Esophagus squamous epithelium (tissue), 5 donors: ENCODE data around the gene PLA1A. TPM values are rescaled to one million over a fixed set of nuclear protein-coding genes. Genes with fewer than 3 reads are reported as not detected.
"Not testable (repeated sequence)": the region's sequence is repeated elsewhere in the genome, so short reads cannot be mapped to it uniquely, and the experiment has no call there.

Source experiments
- DNase-seq: peaks from one replicate; lab custom pipeline; 2025; lab: John Stamatoyannopoulos, UW
- H3K27ac ChIP-seq, 4 donors: fragments of 200-600 bp; sonication (generic); one replicate each; pipeline ENCODE4 v1.5.1; 2016 to 2019; ENCODE audit warnings: mild to moderate bottlenecking in 1 of 4
- H3K27me3 ChIP-seq, 4 donors: fragments of 200-600 bp; sonication (generic); 1 replicate in 3 of 4; 2 replicates in 1 of 4; pipeline versions ENCODE4 v1.5.1 to v1.6.0; 2017 to 2021; ENCODE audit warnings: antibody characterized with exemption in 1 of 4
- H3K36me3 ChIP-seq, 3 donors: fragments of 200-600 bp; sonication (generic); one replicate each; pipeline ENCODE4 v1.5.1; 2016 to 2019
- H3K4me1 ChIP-seq, 3 donors: fragments of 200-600 bp; sonication (generic); one replicate each; pipeline ENCODE4 v1.5.1; 2017 to 2019
- H3K4me3 ChIP-seq, 4 donors: fragments of 200-600 bp; sonication (generic); 1 replicate in 3 of 4; 2 replicates in 1 of 4; pipeline ENCODE4 v1.5.1; 2016 to 2019; ENCODE audit warnings: mild to moderate bottlenecking in 2 of 4, moderate library complexity in 1 of 4
- H3K9me3 ChIP-seq, 3 donors: fragments of 200-600 bp; sonication (generic); one replicate each; pipeline ENCODE4 v1.5.1; 2016 to 2019
- CTCF ChIP-seq, 6 experiments: fragments of 450-650 bp in 4 of 6; fragments of 200-600 bp in 2 of 6; sonication (generic) in 2 of 6; IDR thresholded peaks; one replicate each; pipeline ENCODE4 v1.5.1; 2016 to 2019; ENCODE audit warnings: antibody characterized with exemption in 6 of 6, mild to moderate bottlenecking in 4 of 6, moderate library complexity in 4 of 6
- POLR2A ChIP-seq, 4 donors: fragments of 450-650 bp; IDR thresholded peaks; one replicate each; pipeline ENCODE4 v1.6.1; 2017; ENCODE audit warnings: antibody characterized with exemption in 4 of 4, mild to moderate bottlenecking in 4 of 4, moderate library complexity in 3 of 4
- WGBS, 2 donors: methylation state at CpG; one replicate each; pipeline ENCODE4 v1.1.5; 2018; 5-methylcytosine and 5-hydroxymethylcytosine counted together
- intact Hi-C: fragments of 100-400 bp; cut with DNase I; formaldehyde crosslinking; loops from one replicate; pipeline ENCODE4 v1.15.0; 2022
- total RNA-seq, 4 donors: library from RNA; depleted of rRNA; stranded (reverse); fragments of >200 nt; gene quantifications; one replicate each; pipeline ENCODE4 v1.1.0, GENCODE V29; 2016
- donor health status: DM: yes; HTN: yes; CAD: no.

PLA1A gene
- total RNA-seq, result 1 to 10 TPM in 1 of 4 donors, under 1 TPM in 2, not detected in 1; 0.41 to 1.5 (median 0.79) TPM

- intact Hi-C loops, result no loop called here
- TF ChIP-seq POLR2A (IDR thresholded peaks at IDR 0.05) (no peak), CTCF (IDR thresholded peaks at IDR 0.05) (no peak)
- Histone ChIP-seq H3K4me1 (peaks cover 0 to 15% (median 6%) of the 10 kb centered on the region in 3 donors), H3K36me3 (no peaks in the 10 kb centered on the region), H3K4me3 (no peak within 1 kb of the TSS), H3K27ac (peak within 1 kb of the TSS in 3 of 4 donors; percentile 24 to 59 (median 51)), H3K27me3 (no peaks in the 10 kb centered on the region), H3K9me3 (no peaks in the 10 kb centered on the region)
- WGBS, 2 donors, result 47 to 48% methylated on average over 6 to 7 of the region's 7 CpGs
- DNase-seq, result no peak
These were observed at the start of gene PLA1A for GRCh38 chr3:119597548-119598288. PLA1A (plus strand) TSS chr3:119597885; CDS start chr3:119597914, 29 bp downstream.

- TF ChIP-seq POLR2A (IDR thresholded peaks at IDR 0.05), result no peak
- no peak for TF ChIP-seq CTCF (IDR thresholded peaks at IDR 0.05)
- H3K4me3 ChIP-seq, result no peak overlapping the region
- no peak for DNase-seq
- intact Hi-C loops, result no loop called here
- H3K27ac ChIP-seq, result no peak overlapping the region
- no peaks in the 10 kb centered on the region for H3K27me3 ChIP-seq
- H3K36me3 ChIP-seq, result no peaks in the 10 kb centered on the region
- H3K9me3 ChIP-seq, result no peaks in the 10 kb centered on the region
- WGBS, 2 donors, result 43 to 59% methylated on average over 3 of the region's 3 CpGs
- H3K4me1 ChIP-seq, result no peaks in the 10 kb centered on the region
These were observed 49.3 kb upstream of the PLA1A start for GRCh38 chr3:119548341-119548740.

GRCh38 chr3:119550192-119550910, 47.3 kb upstream of the PLA1A start:
- no peak for DNase-seq
- Histone ChIP-seq H3K4me3 (no peak overlapping the region), H3K27ac (no peak overlapping the region), H3K36me3 (no peaks in the 10 kb centered on the region), H3K4me1 (no peaks in the 10 kb centered on the region), H3K27me3 (no peaks in the 10 kb centered on the region), H3K9me3 (no peaks in the 10 kb centered on the region)
- TF ChIP-seq POLR2A (IDR thresholded peaks at IDR 0.05) (no peak), CTCF (IDR thresholded peaks at IDR 0.05) (no peak)
- intact Hi-C loops, result no loop called here
- 82 to 88% methylated on average over 9 of the region's 9 CpGs for WGBS, 2 donors

GRCh38 chr3:119551598-119551997, 46.1 kb upstream of the PLA1A start:
- DNase-seq, result no peak
- Histone ChIP-seq H3K9me3 (no peaks in the 10 kb centered on the region), H3K36me3 (no peaks in the 10 kb centered on the region), H3K27me3 (no peaks in the 10 kb centered on the region), H3K27ac (no peak overlapping the region), H3K4me1 (no peaks in the 10 kb centered on the region), H3K4me3 (no peak overlapping the region)
- TF ChIP-seq CTCF (IDR thresholded peaks at IDR 0.05), result no peak
- no peak for TF ChIP-seq POLR2A (IDR thresholded peaks at IDR 0.05)
- intact Hi-C loops, result no loop called here
- WGBS, 2 donors, result 84 to 89% methylated on average over 5 of the region's 5 CpGs

- H3K4me3 ChIP-seq, H3K27ac ChIP-seq, intact Hi-C loops, H3K36me3 ChIP-seq, DNase-seq, H3K4me1 ChIP-seq, H3K27me3 ChIP-seq, H3K9me3 ChIP-seq: not testable (repeated sequence)
- 91 to 93% methylated on average over 6 of the region's 6 CpGs for WGBS, 2 donors
These were observed 44.8 kb upstream of the PLA1A start for GRCh38 chr3:119552928-119553327.
